ENCODE measurements around the gene C2orf81.
"Not testable (repeated sequence)": the region's sequence is repeated elsewhere in the genome, so short reads cannot be mapped to it uniquely, and the experiment has no call there.

C2orf81 gene

GRCh38 chr2:74423231-74424095 is 2.0 kb upstream of the C2orf81 start:
- no peak for DNase-seq

GRCh38 chr2:74420443-74421103 is 846 bp downstream of the C2orf81 start:
- DNase-seq: not testable (repeated sequence)

GRCh38 chr2:74420006-74420405 is 1.4 kb downstream of the C2orf81 start:
- DNase-seq: no peak

- DNase-seq: no peak
Measured at GRCh38 chr2:74419345-74419744, 2.1 kb downstream of the C2orf81 start.

GRCh38 chr2:74418312-74418711 is 3.1 kb downstream of the C2orf81 start:
- DNase-seq: no peak

- no peak for DNase-seq
Measured at GRCh38 chr2:74417763-74418162, 3.7 kb downstream of the C2orf81 start.

GRCh38 chr2:74417197-74417596 is 4.2 kb downstream of the C2orf81 start:
- DNase-seq: no peak

- no peak for DNase-seq
Measured at GRCh38 chr2:74416778-74417177, 4.6 kb downstream of the C2orf81 start.

- DNase-seq: no peak
Measured at GRCh38 chr2:74415762-74416395, 5.5 kb downstream of the C2orf81 start.

GRCh38 chr2:74414881-74415761 is 6.3 kb downstream of the C2orf81 start:
- no peak for DNase-seq

- DNase-seq: no peak
Measured at GRCh38 chr2:74414441-74414840, 7.0 kb downstream of the C2orf81 start.

GRCh38 chr2:74413001-74413698 is 8.3 kb downstream of the C2orf81 start:
- DNase-seq: no peak

GRCh38 chr2:74407682-74408081 is 13.7 kb downstream of the C2orf81 start:
- no peak for DNase-seq

- no peak for DNase-seq
Measured at GRCh38 chr2:74406035-74406434, 15.4 kb downstream of the C2orf81 start.

GRCh38 chr2:74401891-74402290 is 19.5 kb downstream of the C2orf81 start:
- no peak for DNase-seq

GRCh38 chr2:74399785-74400184 is 21.6 kb downstream of the C2orf81 start:
- peak; percentile 59 for DNase-seq

GRCh38 chr2:74396149-74396548 is 25.3 kb downstream of the C2orf81 start:
- DNase-seq: no peak

- DNase-seq: no peak
Measured at GRCh38 chr2:74393525-74393924, 27.9 kb downstream of the C2orf81 start.

GRCh38 chr2:74392449-74392743 is 29.0 kb downstream of the C2orf81 start:
- no peak for DNase-seq

GRCh38 chr2:74391580-74392448 is 29.6 kb downstream of the C2orf81 start:
- peak; percentile 96 for DNase-seq

GRCh38 chr2:74391209-74391579 is 30.2 kb downstream of the C2orf81 start:
- DNase-seq: no peak

All from CD4-positive, alpha-beta T cell treated with Interleukin-12 subunit alpha and Interleukin-12 subunit beta, for 1 hour (primary cell).